IMR-90 (cell line): ENCODE data around the gene ATMIN. TPM values are rescaled to one million over a fixed set of nuclear protein-coding genes. Genes with fewer than 3 reads are reported as not detected.

Experiments
- ATAC-seq: fragments of 200-7000 bp; cut with Tn5 transposase; 2 replicates; pipeline ENCODE4 v1.9.1; 2020; ENCODE audit warnings: low read depth, mild to moderate bottlenecking, moderate library complexity
- BruUV-seq: library from RNA; stranded (reverse); fragments of 400-500 nt; replicated peaks from 2 replicates; lab custom pipeline; 2021; lab: Mats Ljungman, UMichigan
- CTCF ChIA-PET: fragments of 300-600 bp; formaldehyde crosslinking; extraction: SDS; loops from one replicate; lab custom pipeline; 2021; ENCODE audit warnings: antibody characterized with exemption; lab: Yijun Ruan, JAX
- POLR2A ChIA-PET: fragments of 300-600 bp; sonication (Branson Sonifier 250); formaldehyde crosslinking; loops from one replicate; lab custom pipeline; 2022; ENCODE audit warnings: antibody characterized with exemption; ENCODE audit not compliant: unreplicated experiment; lab: Charles Lee
- DNase-seq: peaks from one replicate; pipeline ENCODE4 v3.0.0; 2013
- H2AFZ ChIP-seq: replicated peaks from 2 replicates; pipeline ENCODE3; 2013; ENCODE audit warnings: low read length, mild to moderate bottlenecking; ENCODE audit not compliant: poor library complexity
- H2AK5ac ChIP-seq: 2 replicates; pipeline ENCODE4 v1.6.1; 2013; ENCODE audit warnings: low read depth, low read length, inconsistent platforms
- H2AK9ac ChIP-seq: replicated peaks from 2 replicates; pipeline ENCODE3; 2013; ENCODE audit warnings: mild to moderate bottlenecking, low read depth, low read length, moderate library complexity; ENCODE audit not compliant: poor library complexity
- H2BK120ac ChIP-seq: 2 replicates; pipeline ENCODE4 v1.6.1; 2013; ENCODE audit warnings: low read depth, low read length, inconsistent platforms
- H2BK15ac ChIP-seq: 3 replicates; pipeline ENCODE4 v1.6.1; 2013; ENCODE audit warnings: low read depth, low read length, inconsistent platforms
- H2BK20ac ChIP-seq: 2 replicates; pipeline ENCODE4 v1.6.1; 2013; ENCODE audit warnings: low read depth, mild to moderate bottlenecking, inconsistent platforms, low read length, moderate library complexity
- H2BK5ac ChIP-seq: 2 replicates; pipeline ENCODE4 v1.6.1; 2013; ENCODE audit warnings: mild to moderate bottlenecking, low read depth, low read length, inconsistent platforms; ENCODE audit not compliant: poor library complexity, severe bottlenecking
- H3K14ac ChIP-seq: replicated peaks from 2 replicates; pipeline ENCODE4 v1.6.1; 2013; ENCODE audit warnings: low read depth, low read length, inconsistent platforms
- H3K18ac ChIP-seq: 2 replicates; pipeline ENCODE4 v1.6.1; 2013; ENCODE audit warnings: low read depth, low read length, control low read depth
- H3K23ac ChIP-seq: 2 replicates; pipeline ENCODE4 v1.6.1; 2013; ENCODE audit warnings: low read depth, low read length, inconsistent platforms
- H3K27ac ChIP-seq: 2 replicates; pipeline ENCODE4 v1.5.1; 2013; ENCODE audit warnings: mild to moderate bottlenecking, control low read depth, low read length; ENCODE audit not compliant: insufficient read depth
- H3K27me3 ChIP-seq: 2 replicates; pipeline ENCODE4 v1.6.1; 2013; ENCODE audit warnings: low read length; ENCODE audit not compliant: control insufficient read depth, insufficient read depth
- H3K36me3 ChIP-seq: 2 replicates; pipeline ENCODE4 v1.6.1; 2013; ENCODE audit warnings: low read length, mixed read lengths; ENCODE audit not compliant: control insufficient read depth, insufficient read depth
- H3K4ac ChIP-seq: 2 replicates; pipeline ENCODE4 v1.6.1; 2013; ENCODE audit warnings: low read depth, low read length, inconsistent platforms
- H3K4me1 ChIP-seq: 2 replicates; pipeline ENCODE4 v1.6.1; 2013; ENCODE audit warnings: low read length, mixed read lengths; ENCODE audit not compliant: control insufficient read depth, insufficient read depth
- H3K4me2 ChIP-seq: 2 replicates; pipeline ENCODE4 v1.6.1; 2013; ENCODE audit warnings: low read depth, mild to moderate bottlenecking, control low read depth, low read length, moderate library complexity
- H3K4me3 ChIP-seq: 2 replicates; pipeline ENCODE4 v1.5.1; 2013; ENCODE audit warnings: low read depth, mild to moderate bottlenecking, control low read depth, low read length, moderate library complexity; ENCODE audit not compliant: insufficient read depth
- H3K56ac ChIP-seq: 2 replicates; pipeline ENCODE4 v1.6.1; 2013; ENCODE audit warnings: low read length, inconsistent platforms; ENCODE audit not compliant: insufficient read depth; ENCODE audit errors: extremely low read depth
- H3K79me1 ChIP-seq, 2 experiments: 2 replicates each; pipeline ENCODE4 v1.6.1; 2013; ENCODE audit warnings: low read length in 2 of 2, inconsistent platforms in 1 of 2, low read depth in 1 of 2
- H3K9ac ChIP-seq: 2 replicates; pipeline ENCODE4 v1.6.1; 2013; ENCODE audit warnings: low read depth, low read length, control low read depth
- H3K9me1 ChIP-seq: 2 replicates; pipeline ENCODE4 v1.6.1; 2013; ENCODE audit warnings: low read length, inconsistent platforms; ENCODE audit not compliant: insufficient read depth
- H3K9me3 ChIP-seq: 2 replicates; pipeline ENCODE4 v1.6.1; 2013; ENCODE audit warnings: low read length; ENCODE audit not compliant: control insufficient read depth, insufficient read depth
- H4K20me1 ChIP-seq: 2 replicates; pipeline ENCODE4 v1.6.1; 2013; ENCODE audit warnings: low read length, inconsistent platforms; ENCODE audit not compliant: insufficient read depth
- H4K5ac ChIP-seq: 2 replicates; pipeline ENCODE4 v1.6.1; 2013; ENCODE audit warnings: mild to moderate bottlenecking, low read depth, low read length, control low read depth
- H4K8ac ChIP-seq, 2 experiments: 2 replicates each; pipeline ENCODE4 v1.6.1; 2013; ENCODE audit warnings: low read depth in 2 of 2, low read length in 2 of 2, control low read depth in 1 of 2, inconsistent platforms in 1 of 2
- H4K91ac ChIP-seq: 2 replicates; pipeline ENCODE4 v1.6.1; 2013; ENCODE audit warnings: low read depth, low read length, inconsistent platforms; ENCODE audit not compliant: insufficient read depth
- BHLHE40 ChIP-seq: fragments of 150-350 bp; IDR thresholded peaks from 2 replicates; pipeline ENCODE4 v1.6.1; 2016; ENCODE audit warnings: mild to moderate bottlenecking, low read depth, low read length
- CEBPB ChIP-seq: IDR thresholded peaks from 2 replicates; pipeline ENCODE4 v1.6.1; 2012; ENCODE audit warnings: low read depth, low read length, improper control_type of control experiment
- CHD1 ChIP-seq: IDR thresholded peaks from 2 replicates; pipeline ENCODE4 v1.6.1; 2012; ENCODE audit warnings: low read depth, low read length, improper control_type of control experiment
- CTCF ChIP-seq: conservative IDR thresholded peaks from 2 replicates; pipeline ENCODE4 v1.5.1; 2012; ENCODE audit warnings: mild to moderate bottlenecking, low read depth, low read length, improper control_type of control experiment
- ELK1 ChIP-seq: fragments of 150-350 bp; IDR thresholded peaks from 2 replicates; pipeline ENCODE4 v1.6.1; 2016; ENCODE audit warnings: low read depth, mild to moderate bottlenecking, low read length, moderate library complexity, borderline replicate concordance
- FOS ChIP-seq: fragments of 150-350 bp; IDR thresholded peaks from 2 replicates; pipeline ENCODE4 v1.6.1; 2016; ENCODE audit warnings: low read depth, low read length
- MAFK ChIP-seq: IDR thresholded peaks from 2 replicates; pipeline ENCODE4 v1.6.1; 2012; ENCODE audit warnings: low read depth, low read length, improper control_type of control experiment
- MAZ ChIP-seq: IDR thresholded peaks from 2 replicates; pipeline ENCODE4 v1.6.1; 2012; ENCODE audit warnings: low read depth, mild to moderate bottlenecking, low read length, improper control_type of control experiment, moderate library complexity, borderline replicate concordance
- MXI1 ChIP-seq: IDR thresholded peaks from 2 replicates; pipeline ENCODE4 v1.6.1; 2012; ENCODE audit warnings: low read depth, mild to moderate bottlenecking, low read length, moderate library complexity, borderline replicate concordance
- NFE2L2 ChIP-seq: fragments of 150-350 bp; IDR thresholded peaks from 2 replicates; pipeline ENCODE4 v1.6.1; 2016; ENCODE audit warnings: low read depth, mild to moderate bottlenecking, low read length
- POLR2A ChIP-seq: IDR thresholded peaks from 2 replicates; pipeline ENCODE4 v1.6.1; 2012; ENCODE audit warnings: mild to moderate bottlenecking, low read depth, low read length
- RAD21 ChIP-seq: IDR thresholded peaks from 2 replicates; pipeline ENCODE4 v1.6.1; 2012; ENCODE audit warnings: low read length, improper control_type of control experiment
- RCOR1 ChIP-seq: IDR thresholded peaks from 2 replicates; pipeline ENCODE4 v1.6.1; 2012; ENCODE audit warnings: mild to moderate bottlenecking, low read length, improper control_type of control experiment; ENCODE audit not compliant: insufficient replicate concordance
- RFX5 ChIP-seq: IDR thresholded peaks from 2 replicates; pipeline ENCODE4 v1.8.0; 2012; ENCODE audit warnings: low read depth, mild to moderate bottlenecking, low read length, moderate library complexity
- SMC3 ChIP-seq: fragments of 150-350 bp; IDR thresholded peaks from 2 replicates; pipeline ENCODE4 v1.6.1; 2016; ENCODE audit warnings: low read depth, mild to moderate bottlenecking, antibody characterized with exemption, low read length, moderate library complexity
- USF2 ChIP-seq: fragments of 150-350 bp; IDR thresholded peaks from 2 replicates; pipeline ENCODE4 v1.6.1; 2017; ENCODE audit warnings: mild to moderate bottlenecking, antibody characterized with exemption, low read length, low read depth
- WGBS, 2 experiments: methylation state at CpG; one replicate each; pipeline versions ENCODE4 v1.1.5 to v1.1.7; 2013; ENCODE audit warnings: missing lambda C conversion rate in 2 of 2; ENCODE audit not compliant: insufficient read length in 1 of 2; ENCODE audit errors: extremely low coverage in 2 of 2; 5-methylcytosine and 5-hydroxymethylcytosine counted together
- dilution Hi-C: fragments of 300-500 bp; cut with HindIII; formaldehyde crosslinking; loops from one replicate; pipeline ENCODE4 v1.14.3; 2018; ENCODE audit warnings: low sequenced_read_pairs; ENCODE audit not compliant: unreplicated experiment
- in situ Hi-C: fragments of 300-500 bp; cut with MboI; formaldehyde crosslinking; loops from 3 replicates; pipeline ENCODE4 v1.14.3; 2019; ENCODE audit warnings: low sequenced_read_pairs, inconsistent platforms, mixed read lengths
- intact Hi-C: fragments of 100-400 bp; cut with micrococcal nuclease; formaldehyde crosslinking; loops from 2 replicates; pipeline ENCODE4 v1.10.0; 2022
- polyA plus RNA-seq, 3 experiments: library from polyadenylated mRNA; depleted of rRNA; stranded (reverse); fragments of >200 nt; gene quantifications; 2 replicates each; pipeline ENCODE4 v1.2.3, GENCODE V29; 2012; ENCODE audit warnings: low replicate concordance in 1 of 3
- total RNA-seq: library from RNA; depleted of rRNA; stranded (reverse); fragments of >200 nt; gene quantifications from 2 replicates; pipeline ENCODE4 v1.2.3, GENCODE V29; 2012

ATMIN gene
- total and polyA plus RNA-seq, 2 of the 4 experiments (the other 2 are of a cell fraction), result 15.8 to 45.9 TPM

- peaks cover 9% of the 10 kb centered on the region; the same call in 1 of the 2 replicates for H4K20me1 ChIP-seq
- no peak overlapping the region for H2BK5ac ChIP-seq
- DNase-seq (no peak), ATAC-seq (no peak)
- H3K9me3 ChIP-seq, result no peaks in the 10 kb centered on the region
- no peak overlapping the region for H2BK20ac ChIP-seq
- no peak overlapping the region for H3K18ac ChIP-seq
- H3K4me1 ChIP-seq, result peaks cover 2% of the 10 kb centered on the region; the same call in 1 of the 2 replicates
- H2BK15ac ChIP-seq, result no peak overlapping the region
- no peak overlapping the region for H3K4me3 ChIP-seq
- H3K27me3 ChIP-seq, result no peaks in the 10 kb centered on the region
- no peak overlapping the region for H3K9ac ChIP-seq
- no peak overlapping the region for H3K27ac ChIP-seq
- no TSS peak for BruUV-seq
- no peak overlapping the region for H3K56ac ChIP-seq
- H3K4ac ChIP-seq, result no peak overlapping the region
- no peak overlapping the region for H2AFZ ChIP-seq
- no peak overlapping the region for H3K14ac ChIP-seq
- H3K4me2 ChIP-seq, result no peak overlapping the region
- H4K5ac ChIP-seq, result no peak overlapping the region
- intact Hi-C loops (no loop called here), in situ Hi-C loops (loop anchor here (25.0 kb wide), 1 partner anchor 697 kb away; no protein-coding TSS in a partner anchor), dilution Hi-C loops (no loop called here)
- no peak overlapping the region for H3K23ac ChIP-seq
- no peak overlapping the region for H2BK120ac ChIP-seq
- H2AK5ac ChIP-seq, result no peak overlapping the region
- TF ChIP-seq MAFK (no peak), ELK1 (no peak), SMC3 (no peak), MXI1 (no peak), RFX5 (no peak), RCOR1 (no peak), BHLHE40 (no peak), CTCF (no peak), POLR2A (no peak), CHD1 (no peak), CEBPB (no peak), RAD21 (no peak), USF2 (no peak), FOS (no peak), MAZ (no peak), NFE2L2 (no peak)
- no peak overlapping the region for H2AK9ac ChIP-seq
- WGBS, 2 experiments, result no CpG with 5 or more reads among the region's 2 CpGs
- H3K9me1 ChIP-seq, result peaks cover 16% of the 10 kb centered on the region; the same call in 1 of the 2 replicates
- peaks cover 35 to 38% of the 10 kb centered on the region in 2 experiments for H3K79me1 ChIP-seq
- ChIA-PET POLR2A (no interaction called here), CTCF (no interaction called here)
- no peak overlapping the region for H4K8ac ChIP-seq
- H3K36me3 ChIP-seq, result peaks cover 26% of the 10 kb centered on the region
- no peak overlapping the region for H4K91ac ChIP-seq
Observed at GRCh38 chr16:81040131-81040530, 4.5 kb downstream of the ATMIN start.
